Neutrophil (primary cell): Measurements from ENCODE around the gene RABGGTA.

ENCODE experiments used
- H3K27ac ChIP-seq: fragments of 200-600 bp; sonication (generic); 2 replicates; pipeline ENCODE4 v1.5.1; 2016; ENCODE audit warnings: mild to moderate bottlenecking, moderate library complexity
- H3K27me3 ChIP-seq: fragments of 200-600 bp; sonication (generic); 2 replicates; pipeline ENCODE4 v1.6.0; 2016; ENCODE audit warnings: mild to moderate bottlenecking
- H3K36me3 ChIP-seq: fragments of 200-600 bp; sonication (generic); 2 replicates; pipeline ENCODE4 v1.5.1; 2017
- H3K4me1 ChIP-seq, 2 experiments: fragments of 200-600 bp in 1 of 2; sonication (generic) in 1 of 2; 1 replicate in 1 of 2; 2 replicates in 1 of 2; pipeline versions ENCODE4 v1.5.1 to v1.6.1; 2013 to 2016; ENCODE audit warnings: low read depth in 1 of 2, low read length in 1 of 2, mild to moderate bottlenecking in 1 of 2, moderate library complexity in 1 of 2; ENCODE audit not compliant: control insufficient read depth in 1 of 2, insufficient read depth in 1 of 2
- H3K4me3 ChIP-seq, 2 experiments: fragments of 200-600 bp in 1 of 2; sonication (generic) in 1 of 2; 1 replicate in 1 of 2; 2 replicates in 1 of 2; pipeline ENCODE4 v1.5.1; 2013 to 2016; ENCODE audit warnings: low read depth in 1 of 2, low read length in 1 of 2, mild to moderate bottlenecking in 1 of 2, moderate library complexity in 1 of 2
- H3K9me3 ChIP-seq: fragments of 200-600 bp; sonication (generic); 2 replicates; pipeline ENCODE4 v1.5.1; 2016
- CTCF ChIP-seq: fragments of 200-600 bp; sonication (generic); IDR thresholded peaks from 2 replicates; pipeline ENCODE4 v1.5.1; 2016; ENCODE audit warnings: antibody characterized with exemption

Gene RABGGTA

GRCh38 chr14:24237463-24237955 lies 33.9 kb downstream of the RABGGTA start:
- H3K27me3 ChIP-seq = no peaks in the 10 kb centered on the region
- H3K4me1 ChIP-seq = peaks cover 60 to 65% of the 10 kb centered on the region in 2 experiments
- H3K9me3 ChIP-seq = no peaks in the 10 kb centered on the region
- H3K27ac ChIP-seq = peak overlapping the region; percentile 100
- TF ChIP-seq CTCF = no peak
- H3K36me3 ChIP-seq = peaks cover 73% of the 10 kb centered on the region
- H3K4me3 ChIP-seq = no peak overlapping the region

- Histone ChIP-seq H3K9me3 (no peaks in the 10 kb centered on the region), H3K36me3 (peaks cover 73% of the 10 kb centered on the region), H3K27ac (peak overlapping the region; percentile 41), H3K27me3 (no peaks in the 10 kb centered on the region), H3K4me3 (no peak overlapping the region), H3K4me1 (peaks cover 60 to 66% of the 10 kb centered on the region in 2 experiments)
- TF ChIP-seq CTCF = no peak
Observed at GRCh38 chr14:24236689-24237462, 34.5 kb downstream of the RABGGTA start.

- Histone ChIP-seq H3K4me3 (no peak overlapping the region), H3K27ac (peak overlapping the region; percentile 41), H3K4me1 (peaks cover 60 to 66% of the 10 kb centered on the region in 2 experiments), H3K27me3 (no peaks in the 10 kb centered on the region), H3K9me3 (no peaks in the 10 kb centered on the region), H3K36me3 (peaks cover 71% of the 10 kb centered on the region)
- no peak for TF ChIP-seq CTCF
Observed at GRCh38 chr14:24235804-24236688, 35.4 kb downstream of the RABGGTA start.

- peak overlapping the region; percentile 98 for H3K27ac ChIP-seq
- TF ChIP-seq CTCF = no peak
- H3K4me3 ChIP-seq = peak overlapping the region in 1 of 2 experiments; percentile 91
- H3K27me3 ChIP-seq = no peaks in the 10 kb centered on the region
- no peaks in the 10 kb centered on the region for H3K9me3 ChIP-seq
- H3K36me3 ChIP-seq = peaks cover 54% of the 10 kb centered on the region
- H3K4me1 ChIP-seq = peaks cover 46 to 51% of the 10 kb centered on the region in 2 experiments
Observed at GRCh38 chr14:24234095-24235005, 37.0 kb downstream of the RABGGTA start.

- no peaks in the 10 kb centered on the region for H3K9me3 ChIP-seq
- no peak for TF ChIP-seq CTCF
- H3K4me1 ChIP-seq = peaks cover 38 to 43% of the 10 kb centered on the region in 2 experiments
- peak overlapping the region; percentile 74 to 91 for H3K4me3 ChIP-seq
- H3K27me3 ChIP-seq = no peaks in the 10 kb centered on the region
- H3K27ac ChIP-seq = peak overlapping the region; percentile 98
- H3K36me3 ChIP-seq = peaks cover 45% of the 10 kb centered on the region
Observed at GRCh38 chr14:24233538-24233866, 37.9 kb downstream of the RABGGTA start.
